HepG2 (cell line): ENCODE measurements around the gene ZDHHC24. TPM values are rescaled to one million over a fixed set of nuclear protein-coding genes. Genes with fewer than 3 reads are reported as not detected.

Experiments
- ARID2 ChIP-seq: sonication (generic); formaldehyde crosslinking; IDR thresholded peaks from 2 replicates; pipeline ENCODE4 v1.8.1; 2022; ENCODE audit warnings: mild to moderate bottlenecking, missing genetic modification reagents, borderline replicate concordance
- BRD4 ChIP-seq: sonication (generic); formaldehyde crosslinking; IDR thresholded peaks from 2 replicates; pipeline ENCODE4 v1.4.0; 2020; ENCODE audit warnings: missing genetic modification reagents
- FOXA1 ChIP-seq, 2 experiments: fragments of 450-650 bp in 1 of 2; sonication (generic) in 1 of 2; formaldehyde crosslinking in 1 of 2; IDR thresholded peaks; 2 replicates each; pipeline versions ENCODE4 v1.4.0 to v1.6.1; 2016 to 2020; ENCODE audit warnings: missing genetic modification reagents in 1 of 2
- HDAC1 ChIP-seq: sonication (generic); formaldehyde crosslinking; IDR thresholded peaks from 2 replicates; pipeline ENCODE4 v1.5.1; 2020; ENCODE audit warnings: mild to moderate bottlenecking, missing genetic modification reagents
- IRF2 ChIP-seq: IDR thresholded peaks from 2 replicates; pipeline ENCODE4 v1.6.1; 2018; ENCODE audit warnings: missing genetic modification reagents, missing compliant biosample characterization
- IRX3 ChIP-seq: sonication (generic); formaldehyde crosslinking; IDR thresholded peaks from 2 replicates; pipeline ENCODE4 v1.8.1; 2023; ENCODE audit warnings: mild to moderate bottlenecking, low read depth, missing genetic modification reagents, borderline replicate concordance
- KAT8 ChIP-seq: IDR thresholded peaks from 2 replicates; pipeline ENCODE4 v1.6.1; 2016; ENCODE audit warnings: missing genetic modification reagents, missing compliant biosample characterization
- KDM5A ChIP-seq: fragments of 200-600 bp; sonication (generic); IDR thresholded peaks from 2 replicates; pipeline ENCODE4 v1.7.0; 2018; ENCODE audit warnings: antibody characterized with exemption, mild to moderate bottlenecking, low read length, borderline replicate concordance
- RXRA ChIP-seq: sonication (generic); formaldehyde crosslinking; IDR thresholded peaks from 2 replicates; pipeline ENCODE4 v1.5.1; 2020; ENCODE audit warnings: missing genetic modification reagents
- SIN3A ChIP-seq: IDR thresholded peaks from 2 replicates; pipeline ENCODE4 v1.6.1; 2011; ENCODE audit warnings: low read depth, mild to moderate bottlenecking, control low read depth, low read length, borderline replicate concordance
- SP140L ChIP-seq: sonication (generic); formaldehyde crosslinking; IDR thresholded peaks from 2 replicates; pipeline ENCODE4 v1.4.0; 2020; ENCODE audit warnings: missing genetic modification reagents, borderline replicate concordance
- TOPORS ChIP-seq: sonication (generic); formaldehyde crosslinking; IDR thresholded peaks from 2 replicates; pipeline ENCODE4 v1.8.0; 2023; ENCODE audit warnings: mild to moderate bottlenecking, missing genetic modification reagents
- ZFP41 ChIP-seq: sonication (generic); formaldehyde crosslinking; IDR thresholded peaks from 2 replicates; pipeline ENCODE4 v1.4.0; 2020; ENCODE audit warnings: mild to moderate bottlenecking, missing genetic modification reagents, borderline replicate concordance
- ZNF607 ChIP-seq: sonication (generic); formaldehyde crosslinking; IDR thresholded peaks from 2 replicates; pipeline ENCODE4 v1.5.1; 2020; ENCODE audit warnings: missing genetic modification reagents, mild to moderate bottlenecking, borderline replicate concordance
- ZNF772 ChIP-seq: sonication (generic); formaldehyde crosslinking; IDR thresholded peaks from 2 replicates; pipeline ENCODE4 v1.5.0; 2020; ENCODE audit warnings: mild to moderate bottlenecking, missing genetic modification reagents
- polyA plus RNA-seq, 8 experiments: library from polyadenylated mRNA; depleted of rRNA in 3 of 8; stranded (reverse) in 7 of 8; unstranded in 1 of 8; fragments of >200 nt; fragmentation: Illumina TruSeq in 4 of 8; extraction: Trizol in 4 of 8; gene quantifications; 2 replicates each; pipeline versions ENCODE4 v1.2.1 to v1.2.3, GENCODE V29; 2011 to 2016; ENCODE audit warnings: low read depth in 4 of 8, missing spikeins in 1 of 8, mixed read lengths in 1 of 8; ENCODE audit not compliant: insufficient read depth in 1 of 8
- total RNA-seq, 5 experiments: library from RNA; depleted of rRNA; stranded (reverse); fragments of >200 nt; fragmentation: Illumina TruSeq; extraction: Trizol; gene quantifications; 2 replicates each; pipeline ENCODE4 v1.2.3, GENCODE V29; 2016; ENCODE audit warnings: low read depth in 1 of 5
- TF ChIP-seq, protein P1 (sequence below): sonication (generic); formaldehyde crosslinking; IDR thresholded peaks from 2 replicates; pipeline ENCODE4 v1.8.1; 2023; ENCODE audit warnings: mild to moderate bottlenecking, inconsistent platforms, moderate library complexity, missing genetic modification reagents, borderline replicate concordance
- TF ChIP-seq, protein P2 (sequence below): sonication (generic); formaldehyde crosslinking; IDR thresholded peaks from 2 replicates; pipeline ENCODE4 v1.4.0; 2020; ENCODE audit warnings: mild to moderate bottlenecking, missing genetic modification reagents
- TF ChIP-seq, protein P3 (sequence below): sonication (generic); formaldehyde crosslinking; IDR thresholded peaks from 2 replicates; pipeline ENCODE4 v1.4.0; 2020; ENCODE audit warnings: missing genetic modification reagents
- TF ChIP-seq, protein P4 (sequence below): fragments of 450-650 bp; IDR thresholded peaks from 2 replicates; pipeline ENCODE4 v1.6.1; 2016
- TF ChIP-seq, protein P5 (sequence below): IDR thresholded peaks from 2 replicates; pipeline ENCODE4 v1.6.1; 2016; ENCODE audit warnings: mild to moderate bottlenecking
- TF ChIP-seq, protein P6 (sequence below): sonication (generic); formaldehyde crosslinking; IDR thresholded peaks from 2 replicates; pipeline ENCODE4 v1.5.0; 2020; ENCODE audit warnings: missing genetic modification reagents

Gene ZDHHC24
- total and polyA plus RNA-seq, 2 of the 13 experiments (the other 11 are each of a cell fraction or from before 2014, with no cell fraction given), result 4.3 TPM

DNA sequence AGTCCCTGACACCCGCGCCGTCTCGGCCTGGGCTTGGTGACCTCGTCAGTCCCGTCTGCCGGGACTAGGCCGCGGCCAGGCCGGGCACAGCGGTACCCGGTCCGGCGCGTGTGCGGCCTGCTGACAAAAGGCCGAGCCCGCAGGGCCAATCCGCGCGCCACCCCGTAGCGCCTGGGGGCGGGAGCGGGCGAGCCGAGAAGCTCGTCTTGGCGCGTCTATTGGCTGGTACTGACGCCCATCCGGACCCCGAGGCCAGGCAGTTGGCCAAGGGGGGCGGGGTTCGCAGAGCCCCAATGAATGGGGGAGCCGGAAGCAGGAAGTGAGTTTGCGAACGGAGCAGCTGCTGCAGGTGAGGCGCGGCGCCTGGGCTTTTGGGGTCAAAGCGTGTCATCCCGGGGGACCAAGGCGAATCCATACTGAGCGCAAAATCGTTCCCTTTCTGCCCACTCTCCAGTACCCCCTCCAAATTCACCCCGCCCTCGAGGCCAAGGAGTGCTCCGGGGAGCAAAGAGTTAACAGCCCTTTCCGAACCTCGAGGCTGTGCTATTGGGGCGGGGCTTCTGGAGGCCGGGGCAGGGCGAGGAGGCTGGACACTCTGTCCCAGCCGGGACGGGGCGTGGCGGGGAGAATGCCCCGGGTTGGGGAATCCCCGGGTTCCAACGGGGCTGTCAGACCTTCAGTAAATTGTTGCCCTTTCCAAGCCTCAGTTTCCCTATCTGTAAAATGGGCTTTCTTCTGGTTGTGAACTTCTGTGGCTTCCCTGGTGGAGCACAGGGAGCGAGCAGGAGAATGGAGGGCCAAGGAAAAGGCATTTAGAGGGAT is 65.5 kb downstream of the ZDHHC24 start, which contains the start of gene DPP3 (continued):
- no peak; the same call in 1 of the 2 replicates for TF ChIP-seq ZNF607 (CRISPR knock-in tag)
- no peak for TF ChIP-seq ZFP41
- peak; percentile 92 for TF ChIP-seq KAT8 (CRISPR knock-in tag)
- peak; percentile 84; the same call in 1 of the 2 replicates for TF ChIP-seq ARID2
- no peak; the same call in 1 of the 2 replicates for TF ChIP-seq BRD4 (CRISPR knock-in tag)
- TF ChIP-seq, protein P1, sequence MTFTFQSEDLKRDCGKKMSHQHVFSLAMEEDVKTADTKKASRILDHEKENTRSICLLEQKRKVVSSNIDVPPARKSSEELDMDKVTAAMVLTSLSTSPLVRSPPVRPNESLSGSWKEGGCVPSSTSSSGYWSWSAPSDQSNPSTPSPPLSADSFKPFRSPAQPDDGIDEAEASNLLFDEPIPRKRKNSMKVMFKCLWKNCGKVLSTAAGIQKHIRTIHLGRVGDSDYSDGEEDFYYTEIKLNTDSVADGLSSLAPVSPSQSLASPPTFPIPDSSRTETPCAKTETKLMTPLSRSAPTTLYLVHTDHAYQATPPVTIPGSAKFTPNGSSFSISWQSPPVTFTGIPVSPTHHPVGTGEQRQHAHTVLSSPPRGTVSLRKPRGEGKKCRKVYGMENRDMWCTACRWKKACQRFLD (CRISPR knock-in tag), result peak; percentile 30; the same call in 1 of the 2 replicates
- peak; percentile 92 for TF ChIP-seq SIN3A
- TF ChIP-seq, protein P2, sequence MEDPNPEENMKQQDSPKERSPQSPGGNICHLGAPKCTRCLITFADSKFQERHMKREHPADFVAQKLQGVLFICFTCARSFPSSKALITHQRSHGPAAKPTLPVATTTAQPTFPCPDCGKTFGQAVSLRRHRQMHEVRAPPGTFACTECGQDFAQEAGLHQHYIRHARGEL (CRISPR knock-in tag), result no peak
- no peak for TF ChIP-seq FOXA1 (IDR thresholded peaks at IDR 0.05)
- TF ChIP-seq FOXA1 (CRISPR knock-in tag; IDR thresholded peaks at IDR 0.05), result peak; percentile 49; the same call in 1 of the 2 replicates
- TF ChIP-seq, protein P3, sequence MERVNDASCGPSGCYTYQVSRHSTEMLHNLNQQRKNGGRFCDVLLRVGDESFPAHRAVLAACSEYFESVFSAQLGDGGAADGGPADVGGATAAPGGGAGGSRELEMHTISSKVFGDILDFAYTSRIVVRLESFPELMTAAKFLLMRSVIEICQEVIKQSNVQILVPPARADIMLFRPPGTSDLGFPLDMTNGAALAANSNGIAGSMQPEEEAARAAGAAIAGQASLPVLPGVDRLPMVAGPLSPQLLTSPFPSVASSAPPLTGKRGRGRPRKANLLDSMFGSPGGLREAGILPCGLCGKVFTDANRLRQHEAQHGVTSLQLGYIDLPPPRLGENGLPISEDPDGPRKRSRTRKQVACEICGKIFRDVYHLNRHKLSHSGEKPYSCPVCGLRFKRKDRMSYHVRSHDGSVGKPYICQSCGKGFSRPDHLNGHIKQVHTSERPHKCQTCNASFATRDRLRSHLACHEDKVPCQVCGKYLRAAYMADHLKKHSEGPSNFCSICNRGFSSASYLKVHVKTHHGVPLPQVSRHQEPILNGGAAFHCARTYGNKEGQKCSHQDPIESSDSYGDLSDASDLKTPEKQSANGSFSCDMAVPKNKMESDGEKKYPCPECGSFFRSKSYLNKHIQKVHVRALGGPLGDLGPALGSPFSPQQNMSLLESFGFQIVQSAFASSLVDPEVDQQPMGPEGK (CRISPR knock-in tag), result peak; percentile 45
- TF ChIP-seq, protein P4, sequence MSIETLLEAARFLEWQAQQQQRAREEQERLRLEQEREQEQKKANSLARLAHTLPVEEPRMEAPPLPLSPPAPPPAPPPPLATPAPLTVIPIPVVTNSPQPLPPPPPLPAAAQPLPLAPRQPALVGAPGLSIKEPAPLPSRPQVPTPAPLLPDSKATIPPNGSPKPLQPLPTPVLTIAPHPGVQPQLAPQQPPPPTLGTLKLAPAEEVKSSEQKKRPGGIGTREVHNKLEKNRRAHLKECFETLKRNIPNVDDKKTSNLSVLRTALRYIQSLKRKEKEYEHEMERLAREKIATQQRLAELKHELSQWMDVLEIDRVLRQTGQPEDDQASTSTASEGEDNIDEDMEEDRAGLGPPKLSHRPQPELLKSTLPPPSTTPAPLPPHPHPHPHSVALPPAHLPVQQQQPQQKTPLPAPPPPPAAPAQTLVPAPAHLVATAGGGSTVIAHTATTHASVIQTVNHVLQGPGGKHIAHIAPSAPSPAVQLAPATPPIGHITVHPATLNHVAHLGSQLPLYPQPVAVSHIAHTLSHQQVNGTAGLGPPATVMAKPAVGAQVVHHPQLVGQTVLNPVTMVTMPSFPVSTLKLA, result peak; percentile 56
- TF ChIP-seq IRF2 (CRISPR knock-in tag), result peak; percentile 78; the same call in 1 of the 2 replicates
- TF ChIP-seq, protein P5, sequence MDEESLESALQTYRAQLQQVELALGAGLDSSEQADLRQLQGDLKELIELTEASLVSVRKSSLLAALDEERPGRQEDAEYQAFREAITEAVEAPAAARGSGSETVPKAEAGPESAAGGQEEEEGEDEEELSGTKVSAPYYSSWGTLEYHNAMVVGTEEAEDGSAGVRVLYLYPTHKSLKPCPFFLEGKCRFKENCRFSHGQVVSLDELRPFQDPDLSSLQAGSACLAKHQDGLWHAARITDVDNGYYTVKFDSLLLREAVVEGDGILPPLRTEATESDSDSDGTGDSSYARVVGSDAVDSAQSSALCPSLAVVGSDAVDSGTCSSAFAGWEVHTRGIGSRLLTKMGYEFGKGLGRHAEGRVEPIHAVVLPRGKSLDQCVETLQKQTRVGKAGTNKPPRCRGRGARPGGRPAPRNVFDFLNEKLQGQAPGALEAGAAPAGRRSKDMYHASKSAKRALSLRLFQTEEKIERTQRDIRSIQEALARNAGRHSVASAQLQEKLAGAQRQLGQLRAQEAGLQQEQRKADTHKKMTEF (CRISPR knock-in tag), result peak; percentile 94
- TF ChIP-seq TOPORS (CRISPR knock-in tag), result peak; percentile 25; the same call in 1 of the 2 replicates
- TF ChIP-seq HDAC1, result peak; percentile 90
- TF ChIP-seq KDM5A, result peak; percentile 75; the same call in 1 of the 2 replicates
- TF ChIP-seq SP140L (CRISPR knock-in tag), result 0 out of 2 replicates have a peak, but pooled peaks have one; percentile 20
- TF ChIP-seq RXRA (CRISPR knock-in tag), result peak; percentile 76; the same call in 1 of the 2 replicates
- peak; percentile 76 for TF ChIP-seq ZNF772 (CRISPR knock-in tag)
- TF ChIP-seq IRX3, result peak; percentile 79; the same call in 1 of the 2 replicates
- TF ChIP-seq, protein P6, sequence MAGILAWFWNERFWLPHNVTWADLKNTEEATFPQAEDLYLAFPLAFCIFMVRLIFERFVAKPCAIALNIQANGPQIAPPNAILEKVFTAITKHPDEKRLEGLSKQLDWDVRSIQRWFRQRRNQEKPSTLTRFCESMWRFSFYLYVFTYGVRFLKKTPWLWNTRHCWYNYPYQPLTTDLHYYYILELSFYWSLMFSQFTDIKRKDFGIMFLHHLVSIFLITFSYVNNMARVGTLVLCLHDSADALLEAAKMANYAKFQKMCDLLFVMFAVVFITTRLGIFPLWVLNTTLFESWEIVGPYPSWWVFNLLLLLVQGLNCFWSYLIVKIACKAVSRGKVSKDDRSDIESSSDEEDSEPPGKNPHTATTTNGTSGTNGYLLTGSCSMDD (CRISPR knock-in tag), result no peak
